Large intestine (tissue), 3 donors: ENCODE data around the gene KIAA0825. TPM values are rescaled to one million over a fixed set of nuclear protein-coding genes. Genes with fewer than 3 reads are reported as not detected.
A peak's percentile ranks its signal among the peaks of the same experiment; 100 is the strongest.

ENCODE experiments used
- DNase-seq, 2 donors: peaks; one replicate each; pipeline versions ENCODE4 v3.0.0 to v3.0.0-alpha.2; 2013
- H3K27ac ChIP-seq: one replicate; pipeline ENCODE4 v1.5.1; 2013; ENCODE audit warnings: low read length
- H3K27me3 ChIP-seq: 2 replicates; pipeline ENCODE4 v1.6.1; 2013; ENCODE audit warnings: low read length; ENCODE audit not compliant: control insufficient read depth, insufficient read depth
- H3K36me3 ChIP-seq: 2 replicates; pipeline ENCODE4 v1.6.1; 2013; ENCODE audit warnings: low read length; ENCODE audit not compliant: control insufficient read depth, insufficient read depth
- H3K4me1 ChIP-seq: one replicate; pipeline ENCODE4 v1.6.1; 2013; ENCODE audit warnings: low read length; ENCODE audit not compliant: control insufficient read depth, insufficient read depth
- H3K4me3 ChIP-seq: one replicate; pipeline ENCODE4 v1.5.1; 2013; ENCODE audit warnings: low read length
- H3K9me3 ChIP-seq: one replicate; pipeline ENCODE4 v1.6.1; 2013; ENCODE audit warnings: mild to moderate bottlenecking, low read depth, low read length, moderate library complexity; ENCODE audit not compliant: control insufficient read depth
- WGBS: methylation state at CpG from one replicate; pipeline ENCODE4 v1.1.5; 2013; ENCODE audit warnings: low lambda C conversion rate; ENCODE audit not compliant: insufficient coverage; 5-methylcytosine and 5-hydroxymethylcytosine counted together
- polyA plus RNA-seq: library from polyadenylated mRNA; unstranded; fragments of 120-200 nt; gene quantifications from one replicate; pipeline ENCODE4 v1.2.1, GENCODE V29; 2013

The KIAA0825 gene
- polyA plus RNA-seq, 1 donor, result 2.8 TPM

GRCh38 chr5:94409440-94409839 is 209.0 kb downstream of the KIAA0825 start:
- no peaks in the 10 kb centered on the region for H3K36me3 ChIP-seq
- no peak for DNase-seq
- no peaks in the 10 kb centered on the region for H3K9me3 ChIP-seq
- no peaks in the 10 kb centered on the region for H3K4me1 ChIP-seq
- no peaks in the 10 kb centered on the region for H3K27me3 ChIP-seq
- no peak overlapping the region for H3K4me3 ChIP-seq
- no CpG with 5 or more reads among the region's 1 CpG for WGBS
- no peak overlapping the region for H3K27ac ChIP-seq

GRCh38 chr5:94407023-94407422 is 211.4 kb downstream of the KIAA0825 start:
- H3K27me3 ChIP-seq, result no peaks in the 10 kb centered on the region
- no peaks in the 10 kb centered on the region for H3K36me3 ChIP-seq
- H3K9me3 ChIP-seq, result no peaks in the 10 kb centered on the region
- H3K4me1 ChIP-seq, result no peaks in the 10 kb centered on the region
- no CpG with 5 or more reads among the region's 4 CpGs for WGBS
- DNase-seq, result peak; percentile 2 to 4
- H3K4me3 ChIP-seq, result no peak overlapping the region
- no peak overlapping the region for H3K27ac ChIP-seq

DNA sequence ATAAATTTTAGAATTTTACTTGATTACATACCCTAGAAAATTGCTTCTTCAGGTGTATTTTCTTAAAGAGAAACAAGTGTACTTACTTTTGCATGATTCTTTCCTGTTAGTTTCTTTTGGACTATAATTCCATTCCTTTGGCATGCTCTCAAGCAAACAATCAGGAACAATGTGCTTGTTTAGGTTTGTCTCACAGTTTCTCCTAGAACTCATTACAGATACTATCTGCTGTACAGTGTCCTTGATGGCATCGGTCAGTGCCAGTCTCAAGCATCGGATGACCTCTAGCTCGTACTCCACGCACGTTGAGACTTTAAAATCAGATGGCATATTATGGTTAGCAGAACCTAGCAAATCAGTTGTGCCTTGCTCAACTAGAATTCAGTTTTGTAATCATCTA is 214.9 kb downstream of the KIAA0825 start:
- no peak for DNase-seq
- Histone ChIP-seq H3K36me3 (no peaks in the 10 kb centered on the region), H3K27me3 (no peaks in the 10 kb centered on the region), H3K4me3 (no peak overlapping the region), H3K27ac (no peak overlapping the region), H3K4me1 (no peaks in the 10 kb centered on the region), H3K9me3 (no peaks in the 10 kb centered on the region)
- no CpG with 5 or more reads among the region's 5 CpGs for WGBS

DNA sequence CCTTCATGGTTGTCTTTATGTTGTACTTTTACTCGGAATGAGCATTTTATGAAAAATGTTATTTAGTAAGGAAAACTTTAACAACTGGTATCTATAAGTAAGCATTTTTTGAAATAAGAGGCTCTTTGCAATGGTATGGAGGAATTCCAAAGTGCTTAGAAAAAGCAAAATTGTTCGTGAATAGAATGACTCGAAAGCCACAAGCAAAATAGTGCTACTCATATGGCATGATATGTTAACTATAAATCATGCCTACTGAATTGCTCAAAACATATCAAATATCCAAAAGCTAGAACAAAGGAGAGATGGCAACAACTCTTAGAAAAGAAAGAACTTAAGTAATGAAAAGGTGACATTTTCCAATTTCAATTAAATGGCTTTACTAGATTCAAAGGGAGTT is 216.3 kb downstream of the KIAA0825 start:
- WGBS, result 90% methylated on average over 2 of the region's 3 CpGs
- H3K4me3 ChIP-seq, result no peak overlapping the region
- no peak overlapping the region for H3K27ac ChIP-seq
- H3K27me3 ChIP-seq, result no peaks in the 10 kb centered on the region
- H3K4me1 ChIP-seq, result no peaks in the 10 kb centered on the region
- no peaks in the 10 kb centered on the region for H3K36me3 ChIP-seq
- H3K9me3 ChIP-seq, result no peaks in the 10 kb centered on the region
- DNase-seq, result no peak

GRCh38 chr5:94397508-94397907 is 220.9 kb downstream of the KIAA0825 start:
- Histone ChIP-seq H3K27me3 (no peaks in the 10 kb centered on the region), H3K4me1 (no peaks in the 10 kb centered on the region), H3K4me3 (no peak overlapping the region), H3K27ac (no peak overlapping the region), H3K36me3 (no peaks in the 10 kb centered on the region), H3K9me3 (no peaks in the 10 kb centered on the region)
- DNase-seq, result no peak

DNA sequence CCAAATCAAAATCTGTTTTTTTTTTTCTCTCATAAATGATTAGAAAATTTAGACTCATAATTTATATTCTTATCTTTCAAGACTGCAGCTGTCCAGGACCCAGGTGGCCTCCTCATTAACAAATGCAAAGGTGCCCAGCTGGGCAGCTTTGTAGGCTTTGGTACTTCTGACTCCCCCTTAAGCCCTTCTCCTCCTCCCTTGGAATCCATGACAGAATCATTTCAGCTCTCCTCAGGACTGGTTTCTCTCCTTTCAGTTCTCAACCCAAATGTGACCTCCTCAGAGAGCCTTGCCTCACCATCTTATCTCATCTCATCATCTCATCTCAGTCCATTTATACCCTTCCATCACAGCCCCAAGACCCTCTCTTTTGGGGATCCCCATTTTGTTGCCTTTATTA is 221.7 kb downstream of the KIAA0825 start:
- Histone ChIP-seq H3K9me3 (no peaks in the 10 kb centered on the region), H3K27ac (no peak overlapping the region), H3K27me3 (no peaks in the 10 kb centered on the region), H3K4me3 (no peak overlapping the region), H3K4me1 (no peaks in the 10 kb centered on the region), H3K36me3 (no peaks in the 10 kb centered on the region)
- no peak for DNase-seq

DNA sequence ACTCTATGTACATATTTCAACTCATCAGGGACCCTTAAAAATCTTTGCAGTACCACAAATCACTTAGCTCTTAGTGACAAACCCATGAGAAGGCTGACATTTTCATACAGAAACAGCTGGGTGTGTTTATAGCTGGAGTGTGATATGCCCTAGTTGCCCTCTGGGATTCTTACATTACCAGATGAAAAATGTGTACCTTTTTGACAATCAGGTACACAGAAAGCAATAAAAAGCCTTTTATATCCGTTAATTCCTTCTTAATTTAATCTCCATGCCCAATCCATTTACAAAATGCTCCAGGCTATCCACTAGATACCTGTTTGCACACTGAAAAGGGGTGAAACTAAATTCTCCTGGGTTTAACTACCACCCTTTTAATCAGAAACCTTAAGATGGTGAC is 222.9 kb downstream of the KIAA0825 start:
- no peaks in the 10 kb centered on the region for H3K9me3 ChIP-seq
- no peak overlapping the region for H3K4me3 ChIP-seq
- H3K27me3 ChIP-seq, result no peaks in the 10 kb centered on the region
- H3K36me3 ChIP-seq, result no peaks in the 10 kb centered on the region
- no peak for DNase-seq
- no peaks in the 10 kb centered on the region for H3K4me1 ChIP-seq
- 67% methylated on average over 1 of the region's 1 CpG for WGBS
- no peak overlapping the region for H3K27ac ChIP-seq

DNA sequence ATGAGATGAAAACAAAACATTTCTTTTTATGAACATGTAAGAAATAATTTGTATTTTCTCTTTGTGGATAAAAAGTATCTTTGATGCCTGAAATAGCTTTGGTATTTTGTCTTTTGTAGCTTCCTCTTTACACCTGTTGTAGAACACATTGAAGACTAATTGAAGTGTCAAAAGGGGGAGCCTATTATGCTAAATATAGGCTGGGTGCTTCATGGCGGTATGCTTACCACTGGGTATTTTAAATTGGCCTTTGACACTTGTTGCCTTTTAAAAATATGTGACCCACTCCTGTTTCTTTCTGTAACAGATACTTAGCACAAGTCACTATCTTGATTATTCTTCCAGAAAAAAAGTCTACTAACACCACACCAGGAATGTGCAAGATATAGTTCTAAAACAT is 226.4 kb downstream of the KIAA0825 start:
- DNase-seq, result no peak
- Histone ChIP-seq H3K4me1 (no peaks in the 10 kb centered on the region), H3K36me3 (no peaks in the 10 kb centered on the region), H3K4me3 (no peak overlapping the region), H3K27ac (no peak overlapping the region), H3K27me3 (no peaks in the 10 kb centered on the region), H3K9me3 (no peaks in the 10 kb centered on the region)
- WGBS, result 80% methylated on average over 1 of the region's 1 CpG

GRCh38 chr5:94389515-94389899 is 228.9 kb downstream of the KIAA0825 start:
- Histone ChIP-seq H3K9me3 (no peaks in the 10 kb centered on the region), H3K27me3 (no peaks in the 10 kb centered on the region), H3K4me1 (no peaks in the 10 kb centered on the region), H3K36me3 (no peaks in the 10 kb centered on the region), H3K4me3 (no peak overlapping the region), H3K27ac (no peak overlapping the region)
- DNase-seq, result no peak

DNA sequence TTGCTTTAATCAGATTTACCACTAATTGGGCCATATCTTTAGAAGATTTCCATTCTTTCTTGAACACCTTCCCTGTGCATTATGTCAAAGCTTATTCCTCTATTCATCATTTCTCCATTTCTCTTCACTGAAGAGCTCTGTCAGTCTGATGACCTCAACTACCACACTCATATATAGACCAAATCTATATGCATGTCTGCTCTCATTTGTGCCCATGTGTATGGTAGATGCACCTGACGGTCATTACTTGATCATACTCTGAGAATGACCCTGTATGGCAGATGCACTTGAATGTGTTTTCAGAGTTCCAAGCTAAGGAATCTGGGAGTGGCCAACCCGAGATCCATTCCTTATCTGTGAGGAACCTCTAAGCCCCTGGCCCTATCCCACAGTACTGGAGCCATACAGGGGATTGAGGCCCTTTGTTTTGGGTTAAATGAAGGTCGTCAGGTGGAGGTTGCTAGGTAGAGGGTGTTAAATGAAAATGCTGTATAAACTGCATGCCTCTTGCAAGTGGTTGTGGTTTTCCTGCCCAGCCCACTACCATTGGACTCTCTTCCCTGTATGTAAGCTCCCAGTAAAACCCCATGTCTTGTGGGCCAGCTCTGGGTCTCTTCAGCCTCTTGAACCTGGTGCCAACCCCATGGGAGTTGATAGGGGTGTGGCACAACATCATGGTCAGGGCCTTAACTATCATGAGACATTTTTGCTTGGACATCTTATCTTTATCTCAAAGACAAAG is 229.5 kb downstream of the KIAA0825 start:
- Histone ChIP-seq H3K4me3 (no peak overlapping the region), H3K27ac (no peak overlapping the region), H3K36me3 (no peaks in the 10 kb centered on the region), H3K27me3 (no peaks in the 10 kb centered on the region), H3K4me1 (no peaks in the 10 kb centered on the region), H3K9me3 (no peaks in the 10 kb centered on the region)
- DNase-seq, result no peak
- WGBS, result no CpG with 5 or more reads among the region's 3 CpGs

GRCh38 chr5:94385767-94386166 is 232.6 kb downstream of the KIAA0825 start:
- H3K4me3 ChIP-seq, result no peak overlapping the region
- no CpG with 5 or more reads among the region's 1 CpG for WGBS
- H3K27me3 ChIP-seq, result no peaks in the 10 kb centered on the region
- no peak overlapping the region for H3K27ac ChIP-seq
- no peaks in the 10 kb centered on the region for H3K36me3 ChIP-seq
- DNase-seq, result no peak
- no peaks in the 10 kb centered on the region for H3K9me3 ChIP-seq
- H3K4me1 ChIP-seq, result no peaks in the 10 kb centered on the region
